B cell (primary cell): ENCODE results near the gene PFN3. TPM values are rescaled to one million over a fixed set of nuclear protein-coding genes. Genes with fewer than 3 reads are reported as not detected.

Source experiments
- ATAC-seq: fragments of 200-7000 bp; cut with Tn5 transposase; one replicate; pipeline ENCODE4 v1.10.0; 2021; ENCODE audit warnings: low read depth, mild to moderate bottlenecking, moderate number of reproducible peaks, moderate library complexity
- CTCF ChIA-PET: fragments of 350-600 bp; sonication (Branson Sonifier 250); formaldehyde crosslinking; loops from one replicate; lab custom pipeline; 2021; ENCODE audit warnings: antibody characterized with exemption, inconsistent platforms; lab: Charles Lee
- POLR2A ChIA-PET: fragments of 350-600 bp; sonication (Branson Sonifier 250); formaldehyde crosslinking; loops from one replicate; lab custom pipeline; 2021; ENCODE audit warnings: antibody characterized with exemption; lab: Charles Lee
- DNase-seq: peaks from one replicate; pipeline ENCODE4 v3.0.0; 2013
- H2AFZ ChIP-seq: 2 replicates; pipeline ENCODE4 v1.6.1; 2012; ENCODE audit warnings: mild to moderate bottlenecking, low read depth, low read length; ENCODE audit not compliant: insufficient read depth, poor library complexity, severe bottlenecking
- H3K27ac ChIP-seq, 2 donors: 1 replicate in 1 of 2; 2 replicates in 1 of 2; pipeline ENCODE4 v1.5.1; 2012 to 2013; ENCODE audit warnings: low read length in 2 of 2, mild to moderate bottlenecking in 2 of 2, moderate library complexity in 1 of 2
- H3K27me3 ChIP-seq, 4 experiments: fragments of 200-600 bp in 1 of 4; sonication (generic) in 1 of 4; replicated peaks in 1 of 4; 1 replicate in 2 of 4; 2 replicates in 2 of 4; pipeline versions ENCODE4 v1.6.1 to v1.7.0; 2013 to 2016; ENCODE audit warnings: low read length in 3 of 4, mild to moderate bottlenecking in 2 of 4, mixed read lengths in 1 of 4, moderate library complexity in 1 of 4; ENCODE audit not compliant: insufficient read depth in 4 of 4, control insufficient read depth in 3 of 4; ENCODE audit errors: control extremely low read depth in 1 of 4
- H3K36me3 ChIP-seq, 2 experiments: replicated peaks in 1 of 2; 1 replicate in 1 of 2; 2 replicates in 1 of 2; pipeline versions ENCODE4 v1.6.1 to v1.7.1; 2013; ENCODE audit warnings: low read length in 1 of 2; ENCODE audit not compliant: insufficient read depth in 2 of 2, control insufficient read depth in 1 of 2; ENCODE audit errors: control extremely low read depth in 1 of 2, extremely low read depth in 1 of 2
- H3K4me1 ChIP-seq, 2 donors: fragments of 200-600 bp in 1 of 2; sonication (generic) in 1 of 2; 1 replicate in 1 of 2; 2 replicates in 1 of 2; pipeline versions ENCODE4 v1.5.1 to v1.6.1; 2013 to 2017; ENCODE audit warnings: low read length in 2 of 2; ENCODE audit not compliant: control insufficient read depth in 2 of 2, insufficient read depth in 2 of 2
- H3K4me2 ChIP-seq: replicated peaks from 2 replicates; pipeline ENCODE3; 2012; ENCODE audit warnings: mild to moderate bottlenecking, low read depth, low read length; ENCODE audit not compliant: poor library complexity, severe bottlenecking
- H3K4me3 ChIP-seq, 5 experiments: fragments of 200-600 bp in 1 of 5; sonication (generic) in 1 of 5; 1 replicate in 3 of 5; 2 replicates in 2 of 5; pipeline versions ENCODE4 v1.5.1 to v1.7.0; 2011 to 2016; ENCODE audit warnings: low read length in 4 of 5, mild to moderate bottlenecking in 4 of 5, low read depth in 2 of 5, control low read depth in 1 of 5, moderate library complexity in 1 of 5; ENCODE audit not compliant: insufficient read depth in 1 of 5; ENCODE audit errors: control extremely low read depth in 1 of 5, extremely low read depth in 1 of 5
- H3K79me2 ChIP-seq: fragments of 200-600 bp; sonication (generic); one replicate; pipeline ENCODE4 v1.6.0; 2016; ENCODE audit warnings: low read length; ENCODE audit not compliant: control insufficient read depth, insufficient read depth
- H3K9ac ChIP-seq: fragments of 200-600 bp; sonication (generic); 2 replicates; pipeline ENCODE4 v1.6.1; 2017; ENCODE audit warnings: mild to moderate bottlenecking, low read length, moderate library complexity
- H3K9me3 ChIP-seq, 3 donors: one replicate each; pipeline versions ENCODE4 v1.6.1 to v1.7.1; 2013; ENCODE audit warnings: low read length in 2 of 3; ENCODE audit not compliant: control insufficient read depth in 2 of 3, insufficient read depth in 1 of 3; ENCODE audit errors: control extremely low read depth in 1 of 3
- H4K20me1 ChIP-seq: 2 replicates; pipeline ENCODE4 v1.6.0; 2012; ENCODE audit warnings: mild to moderate bottlenecking, low read length; ENCODE audit not compliant: insufficient read depth, control insufficient read depth, poor library complexity, severe bottlenecking
- H3K27ac Mint-ChIP-seq: one replicate; pipeline ENCODE4 v1.8.0; 2021; ENCODE audit warnings: mixed read lengths
- H3K27me3 Mint-ChIP-seq: one replicate; pipeline ENCODE4 v1.8.0; 2021; ENCODE audit warnings: mixed read lengths
- H3K4me1 Mint-ChIP-seq: one replicate; pipeline ENCODE4 v1.8.0; 2021; ENCODE audit warnings: mixed read lengths
- H3K4me3 Mint-ChIP-seq: one replicate; pipeline ENCODE4 v1.8.0; 2021; ENCODE audit warnings: mixed read lengths
- H3K9me3 Mint-ChIP-seq: one replicate; pipeline ENCODE4 v1.8.0; 2022; ENCODE audit warnings: mixed read lengths; ENCODE audit not compliant: insufficient read depth
- EZH2 ChIP-seq: IDR thresholded peaks from 2 replicates; pipeline ENCODE4 v1.6.1; 2012; ENCODE audit warnings: borderline replicate concordance, low read depth, mild to moderate bottlenecking, moderate library complexity, low read length; ENCODE audit not compliant: insufficient read depth, poor library complexity, severe bottlenecking
- WGBS: methylation state at CpG from one replicate; pipeline ENCODE4 v1.1.5; 2013; ENCODE audit warnings: missing lambda C conversion rate; ENCODE audit not compliant: insufficient coverage; 5-methylcytosine and 5-hydroxymethylcytosine counted together
- intact Hi-C: fragments of 100-400 bp; cut with micrococcal nuclease; formaldehyde crosslinking; loops from one replicate; pipeline ENCODE4 v1.10.0; 2022
- polyA plus RNA-seq: library from polyadenylated mRNA; depleted of rRNA; stranded (reverse); fragments of >200 nt; gene quantifications from 2 replicates; pipeline ENCODE4 v1.2.3, GENCODE V29; 2012
- total RNA-seq, 2 donors: library from RNA; stranded (reverse); fragments of 120-200 nt in 1 of 2; gene quantifications; 1 replicate in 1 of 2; 2 replicates in 1 of 2; pipeline versions ENCODE4 v1.2.3 to v1.2.4, GENCODE V29; 2013 to 2022
- TF ChIP-seq, protein P1 (sequence below): fragments of 200-600 bp; IDR thresholded peaks from one replicate; pipeline ENCODE4 v1.8.0; 2022; ENCODE audit warnings: antibody characterized with exemption, mild to moderate bottlenecking

Gene PFN3
- total and polyA plus RNA-seq, 2 donors (not counting 1 experiment from before 2014, with no cell fraction given) = not detected

DNA sequence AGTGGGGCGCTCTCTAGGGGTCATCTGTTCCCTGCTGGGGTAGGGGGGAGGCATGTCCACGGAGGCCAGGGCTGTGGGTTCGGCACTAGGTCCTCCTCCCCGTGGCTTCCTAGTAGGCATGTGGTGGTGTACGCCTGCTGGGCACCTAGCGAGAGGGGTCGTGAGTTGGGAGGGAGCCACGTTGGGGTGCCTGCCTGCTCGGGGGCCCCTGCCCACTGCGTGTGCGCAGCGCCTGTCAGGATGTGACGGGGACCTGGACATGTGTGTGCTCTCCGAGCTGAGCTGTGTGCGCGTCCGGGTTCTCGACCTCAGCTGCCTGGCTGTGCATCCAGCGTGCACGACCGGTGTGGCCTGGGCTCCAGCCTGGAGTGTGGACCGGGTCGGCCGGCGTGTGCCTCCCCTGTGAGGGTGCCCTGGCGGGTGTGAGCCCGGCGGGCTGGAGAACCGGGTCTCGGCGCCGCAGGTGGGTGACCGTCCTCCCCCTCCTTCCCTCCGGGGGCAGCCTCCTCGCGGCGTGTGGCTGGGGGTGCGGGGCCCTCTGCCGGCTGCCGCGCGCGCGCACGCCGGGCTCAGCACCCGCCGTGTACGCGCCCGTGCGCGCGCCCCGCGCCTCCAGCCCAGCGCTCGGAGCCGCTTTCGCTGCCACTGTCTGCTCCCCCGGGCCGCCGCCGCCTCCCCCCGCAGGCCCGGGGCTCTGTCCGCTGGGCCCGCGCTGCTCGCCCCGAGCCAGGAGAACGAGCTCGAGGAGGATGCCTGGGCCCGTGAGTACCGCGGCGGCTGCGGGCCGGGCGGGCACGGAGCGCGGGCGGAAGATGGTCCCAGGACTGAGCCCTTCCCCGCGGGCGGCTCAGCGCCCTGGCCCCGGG, 46.0 kb upstream of the PFN3 start, which contains the start of gene PRR7:
Gene PRR7, plus strand, starts transcription at position 615 of the 866 bp plus-strand sequence. CDS start 8,254 bp downstream, outside the sequence.
- peak within 1 kb of the TSS; percentile 82 for H3K4me3 Mint-ChIP-seq
- peak within 1 kb of the TSS; percentile 72 for H3K9ac ChIP-seq

More for the DNA sequence above, 46.0 kb upstream of the PFN3 start, which contains the start of gene PRR7:
- under 1% methylated on average over 89 of the region's 89 CpGs for WGBS
- no peaks in the 10 kb centered on the region for H3K9me3 ChIP-seq
- H3K79me2 ChIP-seq = peaks cover 4% of the 10 kb centered on the region
- H3K27me3 Mint-ChIP-seq = no peaks in the 10 kb centered on the region
- no peak within 1 kb of the TSS for H2AFZ ChIP-seq
- H3K36me3 ChIP-seq = peaks cover 0 to 17% of the 10 kb centered on the region in 2 experiments
- H3K4me1 ChIP-seq = peaks cover 34 to 50% of the 10 kb centered on the region in 2 donors
- H3K9me3 Mint-ChIP-seq = no peaks in the 10 kb centered on the region
- intact Hi-C loops = loop anchor here (1.0 to 2.0 kb wide), 4 partner anchors 8 to 42 kb away; partner anchors contain the start of gene GRK6
- H3K27ac ChIP-seq = peak within 1 kb of the TSS; percentile 68 to 77
- ChIA-PET CTCF (interaction anchor here (1.0 to 21.3 kb wide), 7 partner anchors 9 to 128 kb away, joined by 3 to 628 read pairs (median 10); partner anchors contain the start of genes F12, GRK6 and PFN3), POLR2A (interaction anchor here (0.6 to 10.8 kb wide), 11 partner anchors 8 to 264 kb away, joined by 3 to 103 read pairs (median 9); partner anchors contain the start of gene GRK6)
- peak within 1 kb of the TSS; percentile 93 for H3K4me2 ChIP-seq
- peak; percentile 91 for DNase-seq
- peak; percentile 64 for ATAC-seq
- H3K4me3 ChIP-seq = peak within 1 kb of the TSS in 4 of 5 experiments; percentile 45 to 66 (median 54)
- H3K4me1 Mint-ChIP-seq = peaks cover 48% of the 10 kb centered on the region
- TF ChIP-seq, protein P1, sequence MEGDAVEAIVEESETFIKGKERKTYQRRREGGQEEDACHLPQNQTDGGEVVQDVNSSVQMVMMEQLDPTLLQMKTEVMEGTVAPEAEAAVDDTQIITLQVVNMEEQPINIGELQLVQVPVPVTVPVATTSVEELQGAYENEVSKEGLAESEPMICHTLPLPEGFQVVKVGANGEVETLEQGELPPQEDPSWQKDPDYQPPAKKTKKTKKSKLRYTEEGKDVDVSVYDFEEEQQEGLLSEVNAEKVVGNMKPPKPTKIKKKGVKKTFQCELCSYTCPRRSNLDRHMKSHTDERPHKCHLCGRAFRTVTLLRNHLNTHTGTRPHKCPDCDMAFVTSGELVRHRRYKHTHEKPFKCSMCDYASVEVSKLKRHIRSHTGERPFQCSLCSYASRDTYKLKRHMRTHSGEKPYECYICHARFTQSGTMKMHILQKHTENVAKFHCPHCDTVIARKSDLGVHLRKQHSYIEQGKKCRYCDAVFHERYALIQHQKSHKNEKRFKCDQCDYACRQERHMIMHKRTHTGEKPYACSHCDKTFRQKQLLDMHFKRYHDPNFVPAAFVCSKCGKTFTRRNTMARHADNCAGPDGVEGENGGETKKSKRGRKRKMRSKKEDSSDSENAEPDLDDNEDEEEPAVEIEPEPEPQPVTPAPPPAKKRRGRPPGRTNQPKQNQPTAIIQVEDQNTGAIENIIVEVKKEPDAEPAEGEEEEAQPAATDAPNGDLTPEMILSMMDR = no peak
- TF ChIP-seq EZH2 = no peak
- H3K27me3 ChIP-seq = peaks cover 0 to 14% (median 0%) of the 10 kb centered on the region in 4 experiments
- peaks cover 51% of the 10 kb centered on the region for H4K20me1 ChIP-seq
- peak within 1 kb of the TSS; percentile 92 for H3K27ac Mint-ChIP-seq
